ENCODE measurements around the gene OPCML.

The OPCML gene

GRCh38 chr11:132971351-132971750, 561.0 kb downstream of the OPCML start:
- no peak for DNase-seq

GRCh38 chr11:132969892-132970291, 562.4 kb downstream of the OPCML start:
- DNase-seq: no peak

GRCh38 chr11:132962041-132962440, 570.3 kb downstream of the OPCML start:
- peak; percentile 92 for DNase-seq

- DNase-seq: no peak
Observed at GRCh38 chr11:132961453-132961852, 570.8 kb downstream of the OPCML start.

- DNase-seq: no peak
Observed at GRCh38 chr11:132960273-132961078, 571.8 kb downstream of the OPCML start.

- no peak for DNase-seq
Observed at GRCh38 chr11:132959693-132960092, 572.6 kb downstream of the OPCML start.

GRCh38 chr11:132957881-132958280, 574.4 kb downstream of the OPCML start:
- DNase-seq: no peak

GRCh38 chr11:132948252-132948651, 584.0 kb downstream of the OPCML start:
- DNase-seq: no peak

GRCh38 chr11:132944569-132944944, 587.7 kb downstream of the OPCML start:
- DNase-seq: no peak

- peak; percentile 26 for DNase-seq
Observed at GRCh38 chr11:132943706-132944568, 588.4 kb downstream of the OPCML start.

GRCh38 chr11:132943357-132943705, 589.0 kb downstream of the OPCML start:
- DNase-seq: peak; percentile 17

- no peak for DNase-seq
Observed at GRCh38 chr11:132942611-132943356, 589.5 kb downstream of the OPCML start.

GRCh38 chr11:132941761-132942160, 590.5 kb downstream of the OPCML start:
- DNase-seq: no peak

- peak; percentile 53 for DNase-seq
Observed at GRCh38 chr11:132941024-132941646, 591.2 kb downstream of the OPCML start.

GRCh38 chr11:132937016-132937415, 595.3 kb downstream of the OPCML start:
- no peak for DNase-seq

- DNase-seq: no peak
Observed at GRCh38 chr11:132935383-132935782, 596.9 kb downstream of the OPCML start.

- DNase-seq: no peak
Observed at GRCh38 chr11:132933703-132934102, 598.6 kb downstream of the OPCML start.

- no peak for DNase-seq
Observed at GRCh38 chr11:132925825-132926469, 606.4 kb downstream of the OPCML start.

- no peak for DNase-seq
Observed at GRCh38 chr11:132921597-132921996, 610.7 kb downstream of the OPCML start.

- no peak for DNase-seq
Observed at GRCh38 chr11:132920451-132921096, 611.7 kb downstream of the OPCML start.

GRCh38 chr11:132914600-132914999, 617.7 kb downstream of the OPCML start:
- peak; percentile 19 for DNase-seq

GRCh38 chr11:132913886-132914285, 618.4 kb downstream of the OPCML start:
- DNase-seq: no peak

Data from fibroblast of skin of right biceps (primary cell).